NB4 (cell line): ENCODE data around the gene ATXN2.

Experiments used
- DNase-seq: peaks from one replicate; pipeline ENCODE4 v3.0.0; 2010; ENCODE audit warnings: low read depth
- H3K4me3 ChIP-seq: one replicate; pipeline ENCODE4 v1.5.1; 2011; ENCODE audit warnings: mild to moderate bottlenecking, low read depth, low read length, moderate library complexity
- MYC ChIP-seq: IDR thresholded peaks from 2 replicates; pipeline ENCODE4 v1.6.1; 2011; ENCODE audit warnings: low read depth, low read length
- POLR2A ChIP-seq: IDR thresholded peaks from 2 replicates; pipeline ENCODE4 v1.6.1; 2011; ENCODE audit warnings: mild to moderate bottlenecking; ENCODE audit not compliant: insufficient read length; ENCODE audit errors: extremely low read depth
- TF ChIP-seq, protein P1 (sequence below): IDR thresholded peaks from 2 replicates; pipeline ENCODE4 v1.6.1; 2011; ENCODE audit warnings: low read depth, low read length
- TF ChIP-seq, protein P2 (sequence below): IDR thresholded peaks from one replicate; pipeline ENCODE4 v1.5.1; 2012; ENCODE audit warnings: low read depth, low read length

ATXN2 gene, protein sequence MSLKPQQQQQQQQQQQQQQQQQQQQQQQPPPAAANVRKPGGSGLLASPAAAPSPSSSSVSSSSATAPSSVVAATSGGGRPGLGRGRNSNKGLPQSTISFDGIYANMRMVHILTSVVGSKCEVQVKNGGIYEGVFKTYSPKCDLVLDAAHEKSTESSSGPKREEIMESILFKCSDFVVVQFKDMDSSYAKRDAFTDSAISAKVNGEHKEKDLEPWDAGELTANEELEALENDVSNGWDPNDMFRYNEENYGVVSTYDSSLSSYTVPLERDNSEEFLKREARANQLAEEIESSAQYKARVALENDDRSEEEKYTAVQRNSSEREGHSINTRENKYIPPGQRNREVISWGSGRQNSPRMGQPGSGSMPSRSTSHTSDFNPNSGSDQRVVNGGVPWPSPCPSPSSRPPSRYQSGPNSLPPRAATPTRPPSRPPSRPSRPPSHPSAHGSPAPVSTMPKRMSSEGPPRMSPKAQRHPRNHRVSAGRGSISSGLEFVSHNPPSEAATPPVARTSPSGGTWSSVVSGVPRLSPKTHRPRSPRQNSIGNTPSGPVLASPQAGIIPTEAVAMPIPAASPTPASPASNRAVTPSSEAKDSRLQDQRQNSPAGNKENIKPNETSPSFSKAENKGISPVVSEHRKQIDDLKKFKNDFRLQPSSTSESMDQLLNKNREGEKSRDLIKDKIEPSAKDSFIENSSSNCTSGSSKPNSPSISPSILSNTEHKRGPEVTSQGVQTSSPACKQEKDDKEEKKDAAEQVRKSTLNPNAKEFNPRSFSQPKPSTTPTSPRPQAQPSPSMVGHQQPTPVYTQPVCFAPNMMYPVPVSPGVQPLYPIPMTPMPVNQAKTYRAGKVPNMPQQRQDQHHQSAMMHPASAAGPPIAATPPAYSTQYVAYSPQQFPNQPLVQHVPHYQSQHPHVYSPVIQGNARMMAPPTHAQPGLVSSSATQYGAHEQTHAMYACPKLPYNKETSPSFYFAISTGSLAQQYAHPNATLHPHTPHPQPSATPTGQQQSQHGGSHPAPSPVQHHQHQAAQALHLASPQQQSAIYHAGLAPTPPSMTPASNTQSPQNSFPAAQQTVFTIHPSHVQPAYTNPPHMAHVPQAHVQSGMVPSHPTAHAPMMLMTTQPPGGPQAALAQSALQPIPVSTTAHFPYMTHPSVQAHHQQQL

DNA sequence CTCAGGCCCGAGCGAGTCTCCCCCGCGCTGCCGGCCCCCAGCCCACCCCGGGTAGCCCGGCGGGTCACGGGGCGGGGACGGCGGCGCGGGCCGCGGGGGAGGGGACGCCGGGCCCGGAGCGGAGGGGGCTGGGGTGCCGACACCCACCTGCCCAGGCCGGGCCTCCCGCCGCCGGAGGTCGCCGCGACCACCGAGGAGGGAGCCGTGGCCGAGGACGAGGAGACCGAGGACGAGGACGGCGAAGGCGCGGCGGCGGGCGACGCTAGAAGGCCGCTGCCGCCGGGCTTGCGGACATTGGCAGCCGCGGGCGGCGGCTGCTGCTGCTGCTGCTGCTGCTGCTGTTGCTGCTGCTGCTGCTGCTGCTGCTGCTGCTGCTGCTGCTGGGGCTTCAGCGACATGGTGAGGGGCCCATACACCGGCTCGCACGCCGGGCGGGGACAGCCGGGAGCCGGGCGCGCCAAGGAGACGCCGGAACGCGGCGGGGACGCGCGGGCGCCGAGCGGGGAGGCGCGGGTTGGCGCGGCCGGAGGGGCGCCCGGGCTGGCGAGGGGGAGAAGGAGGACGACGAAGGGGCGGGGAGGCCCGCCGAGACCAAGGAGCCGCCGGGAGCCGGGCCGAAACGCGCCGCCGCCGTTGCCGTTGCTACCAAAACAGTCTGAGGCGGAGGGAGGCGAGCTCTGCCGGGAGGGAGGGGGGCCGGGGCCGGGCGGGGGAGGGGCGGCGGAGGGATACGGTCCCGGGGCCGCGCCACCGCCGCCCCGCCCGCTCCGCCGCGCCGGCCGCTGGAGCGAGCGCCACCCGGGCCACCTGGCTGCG lies at the start of gene ATXN2:
Gene ATXN2 (minus strand): TSS at position 679 of the 816 bp plus-strand sequence. CDS start 281 bp downstream, at position 398.
- DNase-seq, result no peak
- TF ChIP-seq POLR2A (no peak), MYC (no peak)
- H3K4me3 ChIP-seq, result peak within 1 kb of the TSS; percentile 92

DNA sequence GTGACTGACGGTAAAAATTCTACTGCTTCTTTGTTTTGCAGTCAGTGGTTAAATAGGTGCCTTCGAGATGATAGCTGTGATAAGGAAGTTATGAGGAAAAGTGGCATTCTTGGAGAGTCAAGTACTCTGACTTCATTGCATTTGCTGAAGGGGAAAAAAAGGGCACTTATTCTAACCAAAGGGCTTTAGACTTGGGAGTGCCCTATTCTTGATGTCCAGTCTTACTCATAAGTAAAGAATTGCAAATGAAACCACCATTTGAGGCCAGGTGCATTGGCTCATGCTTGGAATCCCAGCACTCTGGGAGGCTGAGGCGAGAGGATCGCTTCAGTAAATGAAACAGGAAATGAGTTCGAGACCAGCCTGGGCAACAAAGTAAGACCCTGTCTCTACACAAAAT lies 46.3 kb upstream of the ATXN2 start:
- TF ChIP-seq, protein P1, sequence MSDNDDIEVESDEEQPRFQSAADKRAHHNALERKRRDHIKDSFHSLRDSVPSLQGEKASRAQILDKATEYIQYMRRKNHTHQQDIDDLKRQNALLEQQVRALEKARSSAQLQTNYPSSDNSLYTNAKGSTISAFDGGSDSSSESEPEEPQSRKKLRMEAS, result no peak
- TF ChIP-seq, protein P2, sequence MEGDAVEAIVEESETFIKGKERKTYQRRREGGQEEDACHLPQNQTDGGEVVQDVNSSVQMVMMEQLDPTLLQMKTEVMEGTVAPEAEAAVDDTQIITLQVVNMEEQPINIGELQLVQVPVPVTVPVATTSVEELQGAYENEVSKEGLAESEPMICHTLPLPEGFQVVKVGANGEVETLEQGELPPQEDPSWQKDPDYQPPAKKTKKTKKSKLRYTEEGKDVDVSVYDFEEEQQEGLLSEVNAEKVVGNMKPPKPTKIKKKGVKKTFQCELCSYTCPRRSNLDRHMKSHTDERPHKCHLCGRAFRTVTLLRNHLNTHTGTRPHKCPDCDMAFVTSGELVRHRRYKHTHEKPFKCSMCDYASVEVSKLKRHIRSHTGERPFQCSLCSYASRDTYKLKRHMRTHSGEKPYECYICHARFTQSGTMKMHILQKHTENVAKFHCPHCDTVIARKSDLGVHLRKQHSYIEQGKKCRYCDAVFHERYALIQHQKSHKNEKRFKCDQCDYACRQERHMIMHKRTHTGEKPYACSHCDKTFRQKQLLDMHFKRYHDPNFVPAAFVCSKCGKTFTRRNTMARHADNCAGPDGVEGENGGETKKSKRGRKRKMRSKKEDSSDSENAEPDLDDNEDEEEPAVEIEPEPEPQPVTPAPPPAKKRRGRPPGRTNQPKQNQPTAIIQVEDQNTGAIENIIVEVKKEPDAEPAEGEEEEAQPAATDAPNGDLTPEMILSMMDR, result no peak
- TF ChIP-seq MYC, result no peak
- TF ChIP-seq POLR2A, result no peak
- no peak for DNase-seq
- H3K4me3 ChIP-seq, result no peak overlapping the region

DNA sequence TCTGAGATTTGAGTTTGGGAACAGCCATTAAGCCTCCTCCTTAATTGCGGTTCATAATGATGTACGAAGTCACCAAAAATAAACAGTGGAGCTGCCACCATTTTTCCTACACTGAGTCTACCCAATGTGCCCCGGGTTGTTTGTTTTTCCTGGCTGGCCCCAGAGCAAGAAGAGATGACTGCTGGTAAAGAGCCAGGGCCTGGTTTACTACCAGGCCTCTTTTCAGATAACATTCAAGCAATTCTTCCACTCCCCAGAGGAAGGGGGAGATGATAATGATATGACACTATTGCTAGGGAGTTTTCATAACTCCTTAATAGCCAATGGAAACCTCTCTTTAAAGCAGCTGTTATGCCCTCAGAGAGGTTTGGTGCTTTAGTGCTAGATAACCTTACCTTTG lies 44.3 kb upstream of the ATXN2 start:
- H3K4me3 ChIP-seq, result no peak overlapping the region
- DNase-seq, result no peak
- TF ChIP-seq, protein P2, result no peak
- no peak for TF ChIP-seq POLR2A
- TF ChIP-seq, protein P1, result no peak
- TF ChIP-seq MYC, result no peak

DNA sequence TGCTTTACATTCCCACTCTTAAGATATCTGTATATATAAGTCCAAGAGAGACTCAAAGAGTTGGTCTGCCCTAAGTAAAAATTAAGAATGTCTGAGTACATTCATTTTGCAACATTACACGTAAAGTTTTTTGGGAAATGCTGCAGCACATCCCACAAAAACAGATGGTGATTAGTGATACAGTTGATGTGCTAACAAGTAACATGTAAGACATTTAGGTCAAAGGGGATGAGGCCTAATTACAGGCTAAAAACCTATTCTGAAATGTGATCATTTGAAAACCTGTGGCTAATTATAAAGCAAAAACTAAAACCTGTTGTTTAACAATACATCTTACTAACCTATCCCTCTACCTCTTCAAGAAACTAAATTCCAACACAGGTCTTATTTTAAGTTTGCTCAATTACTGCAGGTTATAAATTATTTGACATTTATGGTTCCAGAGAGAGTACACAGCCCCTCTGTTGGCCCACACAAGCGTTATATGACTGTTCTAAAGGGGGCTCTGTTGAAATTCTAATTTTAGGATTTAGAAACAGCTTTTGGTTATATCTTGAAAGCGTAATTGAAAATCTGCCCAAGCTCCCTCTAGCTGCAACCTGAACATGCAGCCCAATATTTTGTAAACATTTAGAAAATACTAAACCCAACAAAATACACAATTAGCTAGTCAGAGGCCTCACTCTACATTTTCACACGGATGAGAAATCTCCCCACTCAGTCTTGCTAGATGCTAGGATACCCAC lies 43.7 kb upstream of the ATXN2 start:
- no peak overlapping the region for H3K4me3 ChIP-seq
- DNase-seq, result no peak
- TF ChIP-seq, protein P1, result no peak
- TF ChIP-seq MYC (no peak), POLR2A (no peak)
- TF ChIP-seq, protein P2, result no peak

DNA sequence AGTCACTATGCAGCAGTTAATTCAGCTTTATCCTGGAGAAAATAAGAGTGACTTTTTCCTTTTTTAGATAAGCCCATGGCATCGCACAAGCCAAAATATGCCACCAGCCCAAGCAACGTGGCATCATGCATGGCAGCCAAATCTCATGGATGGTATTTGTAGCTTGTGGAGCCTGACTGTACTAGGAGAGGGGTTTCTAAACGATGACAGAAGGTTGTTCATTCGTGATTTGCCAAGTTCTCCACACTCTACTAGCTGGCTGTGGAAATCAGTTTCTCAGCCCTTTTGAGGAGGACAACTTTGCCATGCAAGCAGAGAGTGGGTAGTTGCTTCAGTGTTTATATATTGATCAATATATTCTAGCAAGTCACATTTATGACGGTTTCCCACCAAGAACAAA lies 41.4 kb upstream of the ATXN2 start:
- H3K4me3 ChIP-seq, result no peak overlapping the region
- no peak for DNase-seq
- TF ChIP-seq, protein P2, result no peak
- no peak for TF ChIP-seq POLR2A
- TF ChIP-seq, protein P1, result no peak
- no peak for TF ChIP-seq MYC
